IMR-90 (cell line): Measurements from ENCODE around the gene PRR5L. TPM values are rescaled to one million over a fixed set of nuclear protein-coding genes. Genes with fewer than 3 reads are reported as not detected.

Experiments
- ATAC-seq: fragments of 200-7000 bp; cut with Tn5 transposase; 2 replicates; pipeline ENCODE4 v1.9.1; 2020; ENCODE audit warnings: low read depth, mild to moderate bottlenecking, moderate library complexity
- BruUV-seq: library from RNA; stranded (reverse); fragments of 400-500 nt; replicated peaks from 2 replicates; lab custom pipeline; 2021; lab: Mats Ljungman, UMichigan
- CTCF ChIA-PET: fragments of 300-600 bp; formaldehyde crosslinking; extraction: SDS; loops from one replicate; lab custom pipeline; 2021; ENCODE audit warnings: antibody characterized with exemption; lab: Yijun Ruan, JAX
- POLR2A ChIA-PET: fragments of 300-600 bp; sonication (Branson Sonifier 250); formaldehyde crosslinking; loops from one replicate; lab custom pipeline; 2022; ENCODE audit warnings: antibody characterized with exemption; ENCODE audit not compliant: unreplicated experiment; lab: Charles Lee
- DNase-seq: peaks from one replicate; pipeline ENCODE4 v3.0.0; 2013
- H2AFZ ChIP-seq: replicated peaks from 2 replicates; pipeline ENCODE3; 2013; ENCODE audit warnings: low read length, mild to moderate bottlenecking; ENCODE audit not compliant: poor library complexity
- H2AK5ac ChIP-seq: 2 replicates; pipeline ENCODE4 v1.6.1; 2013; ENCODE audit warnings: low read depth, low read length, inconsistent platforms
- H2AK9ac ChIP-seq: replicated peaks from 2 replicates; pipeline ENCODE3; 2013; ENCODE audit warnings: mild to moderate bottlenecking, low read depth, low read length, moderate library complexity; ENCODE audit not compliant: poor library complexity
- H2BK120ac ChIP-seq: 2 replicates; pipeline ENCODE4 v1.6.1; 2013; ENCODE audit warnings: low read depth, low read length, inconsistent platforms
- H2BK15ac ChIP-seq: 3 replicates; pipeline ENCODE4 v1.6.1; 2013; ENCODE audit warnings: low read depth, low read length, inconsistent platforms
- H2BK20ac ChIP-seq: 2 replicates; pipeline ENCODE4 v1.6.1; 2013; ENCODE audit warnings: low read depth, mild to moderate bottlenecking, inconsistent platforms, low read length, moderate library complexity
- H2BK5ac ChIP-seq: 2 replicates; pipeline ENCODE4 v1.6.1; 2013; ENCODE audit warnings: mild to moderate bottlenecking, low read depth, low read length, inconsistent platforms; ENCODE audit not compliant: poor library complexity, severe bottlenecking
- H3K14ac ChIP-seq: replicated peaks from 2 replicates; pipeline ENCODE4 v1.6.1; 2013; ENCODE audit warnings: low read depth, low read length, inconsistent platforms
- H3K18ac ChIP-seq: 2 replicates; pipeline ENCODE4 v1.6.1; 2013; ENCODE audit warnings: low read depth, low read length, control low read depth
- H3K23ac ChIP-seq: 2 replicates; pipeline ENCODE4 v1.6.1; 2013; ENCODE audit warnings: low read depth, low read length, inconsistent platforms
- H3K27ac ChIP-seq: 2 replicates; pipeline ENCODE4 v1.5.1; 2013; ENCODE audit warnings: mild to moderate bottlenecking, control low read depth, low read length; ENCODE audit not compliant: insufficient read depth
- H3K27me3 ChIP-seq: 2 replicates; pipeline ENCODE4 v1.6.1; 2013; ENCODE audit warnings: low read length; ENCODE audit not compliant: control insufficient read depth, insufficient read depth
- H3K36me3 ChIP-seq: 2 replicates; pipeline ENCODE4 v1.6.1; 2013; ENCODE audit warnings: low read length, mixed read lengths; ENCODE audit not compliant: control insufficient read depth, insufficient read depth
- H3K4ac ChIP-seq: 2 replicates; pipeline ENCODE4 v1.6.1; 2013; ENCODE audit warnings: low read depth, low read length, inconsistent platforms
- H3K4me1 ChIP-seq: 2 replicates; pipeline ENCODE4 v1.6.1; 2013; ENCODE audit warnings: low read length, mixed read lengths; ENCODE audit not compliant: control insufficient read depth, insufficient read depth
- H3K4me2 ChIP-seq: 2 replicates; pipeline ENCODE4 v1.6.1; 2013; ENCODE audit warnings: low read depth, mild to moderate bottlenecking, control low read depth, low read length, moderate library complexity
- H3K4me3 ChIP-seq: 2 replicates; pipeline ENCODE4 v1.5.1; 2013; ENCODE audit warnings: low read depth, mild to moderate bottlenecking, control low read depth, low read length, moderate library complexity; ENCODE audit not compliant: insufficient read depth
- H3K56ac ChIP-seq: 2 replicates; pipeline ENCODE4 v1.6.1; 2013; ENCODE audit warnings: low read length, inconsistent platforms; ENCODE audit not compliant: insufficient read depth; ENCODE audit errors: extremely low read depth
- H3K79me1 ChIP-seq, 2 experiments: 2 replicates each; pipeline ENCODE4 v1.6.1; 2013; ENCODE audit warnings: low read length in 2 of 2, inconsistent platforms in 1 of 2, low read depth in 1 of 2
- H3K9ac ChIP-seq: 2 replicates; pipeline ENCODE4 v1.6.1; 2013; ENCODE audit warnings: low read depth, low read length, control low read depth
- H3K9me1 ChIP-seq: 2 replicates; pipeline ENCODE4 v1.6.1; 2013; ENCODE audit warnings: low read length, inconsistent platforms; ENCODE audit not compliant: insufficient read depth
- H3K9me3 ChIP-seq: 2 replicates; pipeline ENCODE4 v1.6.1; 2013; ENCODE audit warnings: low read length; ENCODE audit not compliant: control insufficient read depth, insufficient read depth
- H4K20me1 ChIP-seq: 2 replicates; pipeline ENCODE4 v1.6.1; 2013; ENCODE audit warnings: low read length, inconsistent platforms; ENCODE audit not compliant: insufficient read depth
- H4K5ac ChIP-seq: 2 replicates; pipeline ENCODE4 v1.6.1; 2013; ENCODE audit warnings: mild to moderate bottlenecking, low read depth, low read length, control low read depth
- H4K8ac ChIP-seq, 2 experiments: 2 replicates each; pipeline ENCODE4 v1.6.1; 2013; ENCODE audit warnings: low read depth in 2 of 2, low read length in 2 of 2, control low read depth in 1 of 2, inconsistent platforms in 1 of 2
- H4K91ac ChIP-seq: 2 replicates; pipeline ENCODE4 v1.6.1; 2013; ENCODE audit warnings: low read depth, low read length, inconsistent platforms; ENCODE audit not compliant: insufficient read depth
- BHLHE40 ChIP-seq: fragments of 150-350 bp; IDR thresholded peaks from 2 replicates; pipeline ENCODE4 v1.6.1; 2016; ENCODE audit warnings: mild to moderate bottlenecking, low read depth, low read length
- CEBPB ChIP-seq: IDR thresholded peaks from 2 replicates; pipeline ENCODE4 v1.6.1; 2012; ENCODE audit warnings: low read depth, low read length, improper control_type of control experiment
- CHD1 ChIP-seq: IDR thresholded peaks from 2 replicates; pipeline ENCODE4 v1.6.1; 2012; ENCODE audit warnings: low read depth, low read length, improper control_type of control experiment
- CTCF ChIP-seq: conservative IDR thresholded peaks from 2 replicates; pipeline ENCODE4 v1.5.1; 2012; ENCODE audit warnings: mild to moderate bottlenecking, low read depth, low read length, improper control_type of control experiment
- FOS ChIP-seq: fragments of 150-350 bp; IDR thresholded peaks from 2 replicates; pipeline ENCODE4 v1.6.1; 2016; ENCODE audit warnings: low read depth, low read length
- MAFK ChIP-seq: IDR thresholded peaks from 2 replicates; pipeline ENCODE4 v1.6.1; 2012; ENCODE audit warnings: low read depth, low read length, improper control_type of control experiment
- NFE2L2 ChIP-seq: fragments of 150-350 bp; IDR thresholded peaks from 2 replicates; pipeline ENCODE4 v1.6.1; 2016; ENCODE audit warnings: low read depth, mild to moderate bottlenecking, low read length
- POLR2A ChIP-seq: IDR thresholded peaks from 2 replicates; pipeline ENCODE4 v1.6.1; 2012; ENCODE audit warnings: mild to moderate bottlenecking, low read depth, low read length
- RAD21 ChIP-seq: IDR thresholded peaks from 2 replicates; pipeline ENCODE4 v1.6.1; 2012; ENCODE audit warnings: low read length, improper control_type of control experiment
- RFX5 ChIP-seq: IDR thresholded peaks from 2 replicates; pipeline ENCODE4 v1.8.0; 2012; ENCODE audit warnings: low read depth, mild to moderate bottlenecking, low read length, moderate library complexity
- SMC3 ChIP-seq: fragments of 150-350 bp; IDR thresholded peaks from 2 replicates; pipeline ENCODE4 v1.6.1; 2016; ENCODE audit warnings: low read depth, mild to moderate bottlenecking, antibody characterized with exemption, low read length, moderate library complexity
- USF2 ChIP-seq: fragments of 150-350 bp; IDR thresholded peaks from 2 replicates; pipeline ENCODE4 v1.6.1; 2017; ENCODE audit warnings: mild to moderate bottlenecking, antibody characterized with exemption, low read length, low read depth
- WGBS, 2 experiments: methylation state at CpG; one replicate each; pipeline versions ENCODE4 v1.1.5 to v1.1.7; 2013; ENCODE audit warnings: missing lambda C conversion rate in 2 of 2; ENCODE audit not compliant: insufficient read length in 1 of 2; ENCODE audit errors: extremely low coverage in 2 of 2; 5-methylcytosine and 5-hydroxymethylcytosine counted together
- dilution Hi-C: fragments of 300-500 bp; cut with HindIII; formaldehyde crosslinking; loops from one replicate; pipeline ENCODE4 v1.14.3; 2018; ENCODE audit warnings: low sequenced_read_pairs; ENCODE audit not compliant: unreplicated experiment
- in situ Hi-C: fragments of 300-500 bp; cut with MboI; formaldehyde crosslinking; loops from 3 replicates; pipeline ENCODE4 v1.14.3; 2019; ENCODE audit warnings: low sequenced_read_pairs, inconsistent platforms, mixed read lengths
- intact Hi-C: fragments of 100-400 bp; cut with micrococcal nuclease; formaldehyde crosslinking; loops from 2 replicates; pipeline ENCODE4 v1.10.0; 2022
- polyA plus RNA-seq, 3 experiments: library from polyadenylated mRNA; depleted of rRNA; stranded (reverse); fragments of >200 nt; gene quantifications; 2 replicates each; pipeline ENCODE4 v1.2.3, GENCODE V29; 2012; ENCODE audit warnings: low replicate concordance in 1 of 3
- total RNA-seq: library from RNA; depleted of rRNA; stranded (reverse); fragments of >200 nt; gene quantifications from 2 replicates; pipeline ENCODE4 v1.2.3, GENCODE V29; 2012

The PRR5L gene
- total and polyA plus RNA-seq, 2 of the 4 experiments (the other 2 are of a cell fraction) = 2.9 to 3.6 TPM

- H4K20me1 ChIP-seq = 0 out of 2 replicates have a peak, but pooled peaks cover 3% of the 10 kb centered on the region
- CTCF ChIA-PET = no interaction called here
- H3K4me3 ChIP-seq = no peak overlapping the region
Measured at GRCh38 chr11:36309779-36310178, 13.7 kb downstream of the PRR5L start.

More at GRCh38 chr11:36309779-36310178, 13.7 kb downstream of the PRR5L start:
- H3K36me3 ChIP-seq = no peaks in the 10 kb centered on the region
- H2BK15ac ChIP-seq = no peak overlapping the region
- dilution Hi-C loops (no loop called here), in situ Hi-C loops (no loop called here), intact Hi-C loops (no loop called here)
- TF ChIP-seq SMC3 (no peak), RAD21 (no peak), RFX5 (no peak), POLR2A (no peak), USF2 (no peak), CTCF (no peak), FOS (no peak), CEBPB (no peak), CHD1 (no peak), BHLHE40 (no peak), NFE2L2 (no peak), MAFK (no peak)
- H3K79me1 ChIP-seq = no peaks in the 10 kb centered on the region
- peak; percentile 10 for DNase-seq
- peaks cover 5% of the 10 kb centered on the region for H3K9me1 ChIP-seq
- ATAC-seq = no peak
- H3K9ac ChIP-seq = no peak overlapping the region
- no peak overlapping the region for H3K4me2 ChIP-seq
- no peak overlapping the region for H3K23ac ChIP-seq
- H3K14ac ChIP-seq = 0 out of 2 replicates have a peak overlapping the region, but pooled peaks have one; percentile 9
- no peak overlapping the region for H2BK20ac ChIP-seq
- no peak overlapping the region for H2AK5ac ChIP-seq
- no peak overlapping the region for H4K5ac ChIP-seq
- 88% methylated on average over 2 of the region's 4 CpGs; no CpG with 5 or more reads in 1 of the 2 experiments for WGBS, 2 experiments
- no TSS peak for BruUV-seq
- no peak overlapping the region for H2BK5ac ChIP-seq
- no peak overlapping the region for H3K56ac ChIP-seq
- H2AFZ ChIP-seq = no peak overlapping the region
- H4K8ac ChIP-seq = no peak overlapping the region
- POLR2A ChIA-PET = no interaction called here
- H3K27ac ChIP-seq = no peak overlapping the region
- no peak overlapping the region for H3K18ac ChIP-seq
- H2AK9ac ChIP-seq = peak overlapping the region; percentile 62
- H3K9me3 ChIP-seq = no peaks in the 10 kb centered on the region
- H3K4me1 ChIP-seq = peaks cover 5% of the 10 kb centered on the region
- H2BK120ac ChIP-seq = peak overlapping the region; percentile 33; the same call in 1 of the 2 replicates
- H3K4ac ChIP-seq = no peak overlapping the region
- peaks cover 19% of the 10 kb centered on the region for H3K27me3 ChIP-seq
- no peak overlapping the region for H4K91ac ChIP-seq
